LoVo (cell line): ENCODE results near the gene GLB1L3.
"Not testable (repeated sequence)": the region's sequence is repeated elsewhere in the genome, so short reads cannot be mapped to it uniquely, and the experiment has no call there.

ENCODE experiments used
- DNase-seq: peaks from one replicate; pipeline ENCODE4 v3.0.0-alpha.2; 2016; ENCODE audit warnings: low spot score

Gene GLB1L3

DNA sequence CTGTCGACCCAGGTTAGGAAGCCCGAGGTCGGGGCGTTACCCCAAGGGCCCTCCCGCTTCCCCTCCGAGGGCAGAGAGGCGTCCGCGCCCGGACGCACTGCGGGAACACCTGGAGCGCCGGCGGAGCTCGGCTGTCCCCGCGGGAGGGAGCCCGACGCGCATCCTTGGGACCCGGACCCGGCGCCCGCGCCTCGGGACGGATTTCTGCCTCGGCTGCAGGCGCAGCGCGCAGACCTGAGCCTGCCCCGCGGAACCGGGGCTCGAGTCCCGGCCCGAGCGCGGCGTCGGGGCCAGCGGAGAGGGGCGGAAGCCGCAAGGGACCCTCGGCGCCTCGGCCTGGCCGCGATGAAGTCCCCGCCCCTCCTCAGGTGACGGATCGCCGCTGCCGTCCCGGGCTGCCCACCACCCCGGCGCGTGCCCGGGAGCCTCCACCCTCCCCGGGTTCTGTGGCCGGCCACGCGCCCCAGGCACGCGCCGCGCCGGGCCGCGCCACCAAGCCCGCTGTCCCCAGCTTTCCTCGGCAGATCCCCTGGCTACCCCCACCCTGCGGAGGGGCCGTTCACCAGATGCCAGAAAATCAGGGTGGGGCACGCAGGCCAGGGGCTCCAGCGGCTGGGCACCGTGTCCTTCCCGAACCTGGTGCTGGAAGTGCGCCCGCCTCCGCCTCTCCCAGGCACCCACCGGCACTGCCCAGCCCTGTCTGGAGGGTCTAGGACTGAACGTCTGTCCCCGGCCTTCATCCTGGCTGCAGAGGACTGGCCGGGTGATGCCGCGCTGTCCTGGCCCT lies 410 bp downstream of the GLB1L3 start:
- DNase-seq: no peak

DNA sequence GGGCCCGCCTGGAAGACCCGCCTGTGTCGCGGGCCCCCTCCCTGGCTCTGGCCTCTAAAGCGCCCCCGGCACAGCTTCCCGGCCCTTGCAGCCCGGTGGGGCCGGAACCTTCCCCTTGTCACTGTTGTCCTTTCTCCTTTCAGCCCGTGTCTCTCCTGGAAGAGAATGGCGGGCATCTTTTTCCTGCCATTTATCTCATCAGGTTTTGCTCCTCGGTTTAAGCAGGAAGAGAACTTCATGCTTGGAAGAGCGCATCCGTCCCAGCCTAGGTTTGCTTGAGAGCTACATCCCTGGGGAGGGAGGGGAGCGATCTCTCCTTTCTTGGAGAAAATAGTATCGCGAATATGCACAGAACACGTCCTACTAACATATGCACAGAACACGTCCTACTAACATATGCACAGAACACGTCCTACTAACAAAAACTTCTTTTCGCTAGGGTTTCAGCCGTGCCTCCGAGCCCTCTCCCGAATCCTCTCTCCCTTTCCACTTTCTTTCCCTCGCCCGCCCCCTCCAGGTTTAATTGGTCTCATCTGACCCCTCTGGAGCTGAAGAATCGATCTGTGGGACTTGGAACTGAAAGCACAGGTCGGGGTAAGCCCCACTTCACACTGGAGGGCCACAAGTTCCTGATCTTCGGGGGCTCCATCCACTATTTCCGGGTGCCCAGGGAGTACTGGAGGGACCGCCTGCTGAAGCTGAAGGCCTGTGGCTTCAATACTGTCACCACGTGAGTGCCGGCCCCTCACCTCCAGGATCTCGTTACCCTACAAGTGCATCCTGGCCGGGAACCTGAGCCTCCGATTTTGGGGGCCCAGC lies 1.2 kb downstream of the GLB1L3 start:
- no peak for DNase-seq

DNA sequence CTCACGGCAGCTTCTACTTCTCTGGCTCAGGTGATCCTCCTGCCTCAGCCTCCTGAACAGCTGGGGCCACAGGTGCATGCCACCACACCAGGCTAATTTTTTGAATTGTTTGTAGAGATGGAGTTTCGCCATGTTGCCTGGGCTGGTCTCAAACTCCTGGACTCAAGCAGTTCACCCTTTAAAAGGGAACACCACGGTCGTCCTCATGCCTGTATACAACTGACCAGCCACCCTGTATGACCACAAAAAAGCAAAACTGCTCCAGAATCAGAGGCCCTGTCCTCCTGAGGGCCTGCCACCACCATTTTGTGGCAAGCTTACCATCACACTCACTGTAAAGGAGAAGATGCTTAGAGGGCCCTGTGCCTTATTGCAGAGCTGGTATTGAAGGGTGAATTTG lies 2.2 kb downstream of the GLB1L3 start:
- no peak for DNase-seq

DNA sequence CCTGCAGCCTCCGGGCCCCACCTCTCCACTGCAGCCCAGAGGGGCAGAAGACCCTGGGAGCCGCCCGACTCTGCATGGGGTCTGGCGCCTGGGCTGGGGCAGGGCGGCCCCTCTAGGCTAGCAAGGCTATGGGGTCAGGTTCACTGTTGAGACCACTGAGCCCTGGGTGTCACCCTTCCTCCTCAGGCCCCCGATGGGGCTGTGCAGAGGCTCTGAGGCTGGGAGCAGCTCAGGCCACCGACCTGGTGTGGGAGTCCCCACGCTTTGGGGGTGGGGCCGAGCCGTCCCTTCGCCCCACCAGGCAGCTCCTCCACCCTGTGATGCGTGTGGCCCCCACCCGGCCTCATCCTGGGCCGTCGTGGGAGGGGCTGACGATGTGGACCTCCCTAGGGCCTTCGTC lies 5.5 kb downstream of the GLB1L3 start:
- DNase-seq: not testable (repeated sequence)

DNA sequence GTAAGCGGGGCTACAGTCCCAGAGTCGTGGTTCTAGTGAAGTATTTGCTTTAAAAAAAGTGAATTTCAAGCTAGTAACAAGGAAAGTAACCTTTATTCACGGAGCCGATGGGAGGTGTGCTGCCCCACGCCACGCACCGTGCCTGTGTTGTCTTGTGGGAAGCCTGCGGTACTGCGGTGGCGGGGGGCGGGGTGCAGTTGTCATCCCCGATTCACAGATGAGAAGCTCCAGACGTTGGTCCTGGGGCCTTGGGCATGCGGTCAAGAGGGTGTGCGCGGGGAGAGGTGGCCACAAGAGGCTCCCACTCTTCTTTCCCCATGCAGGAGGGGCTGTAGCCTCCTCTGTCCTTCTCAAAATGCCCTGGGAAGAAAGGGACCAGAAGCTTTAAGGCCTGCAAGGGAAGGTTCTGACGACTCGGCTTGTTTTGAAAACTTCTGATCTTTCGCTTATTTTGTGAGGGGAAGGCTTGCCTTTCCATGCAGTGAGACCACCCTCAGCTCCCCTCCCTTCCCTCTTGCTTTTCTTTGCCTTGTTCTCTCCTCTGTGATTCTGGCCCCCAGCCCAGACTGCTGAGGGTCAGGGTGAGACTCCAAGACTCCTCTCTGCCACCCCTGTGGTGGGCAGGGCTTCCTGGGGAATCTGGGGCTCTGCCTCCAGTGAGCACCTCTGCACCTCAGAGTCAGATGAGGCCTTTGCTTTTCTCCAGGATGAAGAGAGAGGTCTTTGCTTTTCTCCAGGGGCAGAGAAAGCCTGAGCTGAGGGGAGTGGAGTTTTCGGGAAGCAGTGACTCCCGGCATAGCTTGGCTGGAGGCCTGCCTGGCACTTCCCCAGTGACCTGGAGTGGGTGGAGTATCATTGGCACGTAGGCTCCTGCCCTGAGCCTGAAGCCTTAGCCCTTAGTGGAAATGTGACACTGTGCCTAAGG lies 6.2 kb downstream of the GLB1L3 start:
- no peak for DNase-seq

DNA sequence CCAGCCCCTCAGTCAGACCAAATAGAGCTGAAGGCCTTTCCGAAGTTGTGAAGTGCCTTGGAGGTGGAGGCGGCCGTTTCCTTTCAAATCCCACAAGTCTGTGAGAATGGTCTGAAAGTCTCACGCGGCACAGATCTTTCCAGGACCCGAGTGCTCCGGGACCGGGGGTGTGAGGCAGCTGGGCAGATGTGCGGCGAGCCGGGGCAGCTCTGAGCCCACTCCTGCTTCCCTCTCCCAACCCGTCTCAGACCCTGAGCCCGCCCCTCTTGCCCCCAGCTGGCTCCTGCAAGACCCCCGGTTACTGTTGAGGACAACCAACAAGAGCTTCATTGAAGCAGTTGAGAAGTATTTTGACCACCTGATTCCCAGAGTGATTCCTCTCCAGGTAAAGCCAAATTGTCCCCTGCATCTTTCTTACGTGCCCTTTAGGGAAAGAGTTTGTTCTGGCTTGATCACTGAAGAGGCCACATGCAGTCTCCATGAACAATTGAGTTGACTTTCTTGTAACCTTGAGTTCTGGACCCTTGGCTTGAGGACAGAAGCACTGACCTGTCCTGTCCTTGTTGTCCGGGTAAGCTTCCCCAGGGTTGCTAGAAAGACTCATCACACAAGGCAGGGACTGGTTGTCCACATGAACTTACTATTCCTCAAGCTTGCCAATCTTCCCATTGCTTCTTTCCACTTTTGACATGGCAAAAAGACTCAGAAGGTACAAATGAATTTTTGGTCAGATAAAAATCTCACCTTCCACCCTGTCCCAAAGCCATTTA lies 7.5 kb downstream of the GLB1L3 start:
- DNase-seq: no peak

DNA sequence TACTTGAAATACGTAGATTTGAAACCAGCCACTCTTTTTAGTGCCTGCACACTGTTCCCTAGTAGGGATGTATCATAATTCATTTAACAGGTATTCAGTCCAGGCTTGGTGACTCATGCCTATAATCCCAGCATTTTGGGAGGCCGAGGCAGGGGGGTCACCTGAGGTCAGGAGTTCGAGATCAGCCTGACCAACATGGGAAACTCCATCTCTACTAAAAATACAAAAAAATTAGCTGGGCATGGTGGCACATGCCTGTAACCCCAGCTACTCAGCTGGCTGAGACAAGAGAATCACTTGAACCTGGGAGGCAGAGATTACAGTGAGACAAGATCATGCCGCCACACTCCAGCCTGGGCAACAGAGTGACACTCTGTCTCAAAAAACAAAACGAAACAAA lies 8.2 kb downstream of the GLB1L3 start:
- DNase-seq: not testable (repeated sequence)

DNA sequence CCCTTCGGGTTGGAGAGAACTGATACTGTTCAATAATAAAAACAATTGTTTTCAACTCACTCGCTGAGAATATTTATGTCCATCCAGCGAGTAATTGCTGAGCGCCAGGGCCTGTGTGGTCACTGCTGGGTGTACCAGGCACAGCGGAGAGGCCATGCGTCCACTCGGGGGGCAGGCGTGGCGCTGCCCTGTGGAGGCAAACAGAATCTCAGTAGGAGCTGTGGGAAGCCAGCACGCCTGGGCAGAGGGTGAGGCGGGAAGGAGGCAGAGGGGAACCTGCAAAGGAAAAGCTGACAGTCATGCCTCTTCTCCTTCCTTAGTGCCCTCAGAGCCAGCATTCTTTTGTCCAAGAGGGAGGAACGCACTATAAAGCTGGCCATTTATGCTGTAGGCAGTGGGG lies 11.4 kb downstream of the GLB1L3 start:
- no peak for DNase-seq

DNA sequence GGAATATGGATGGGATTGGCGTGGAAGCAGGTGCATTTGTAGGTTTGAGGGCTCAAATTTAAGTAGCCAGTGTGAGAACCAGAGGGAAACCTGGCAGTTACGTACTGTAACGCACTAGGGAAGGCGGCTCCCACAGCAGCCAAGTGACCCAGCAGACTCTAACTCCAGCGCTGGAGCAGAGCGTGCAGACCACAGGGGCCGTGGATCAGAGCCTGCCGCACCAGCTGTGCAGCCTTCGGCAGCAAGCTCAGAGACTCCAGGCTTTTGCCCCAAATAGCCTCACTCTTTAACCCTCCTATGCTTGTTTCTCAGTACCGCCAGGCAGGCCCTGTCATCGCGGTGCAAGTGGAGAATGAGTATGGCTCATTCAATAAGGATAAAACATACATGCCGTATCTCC lies 12.3 kb downstream of the GLB1L3 start:
- DNase-seq: no peak

DNA sequence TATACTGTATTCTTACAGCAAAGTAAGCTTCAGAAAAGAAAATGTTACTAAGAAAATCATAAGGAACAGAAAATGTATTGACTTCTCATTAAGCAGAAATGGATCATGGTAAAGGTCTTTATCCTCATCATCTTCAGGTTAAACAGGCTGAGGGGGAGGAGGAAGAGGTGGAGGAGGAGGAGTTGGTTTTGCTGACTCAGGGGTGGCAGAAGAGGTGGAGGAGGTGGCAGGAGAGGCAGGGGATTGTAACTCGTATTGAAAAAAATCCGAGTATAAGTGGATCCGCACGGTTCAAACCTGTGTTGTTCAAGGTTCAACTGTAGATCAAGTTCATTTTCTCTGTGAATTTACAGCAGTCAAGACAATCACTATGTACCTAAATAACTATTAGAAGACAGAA lies 13.0 kb downstream of the GLB1L3 start:
- DNase-seq: no peak

DNA sequence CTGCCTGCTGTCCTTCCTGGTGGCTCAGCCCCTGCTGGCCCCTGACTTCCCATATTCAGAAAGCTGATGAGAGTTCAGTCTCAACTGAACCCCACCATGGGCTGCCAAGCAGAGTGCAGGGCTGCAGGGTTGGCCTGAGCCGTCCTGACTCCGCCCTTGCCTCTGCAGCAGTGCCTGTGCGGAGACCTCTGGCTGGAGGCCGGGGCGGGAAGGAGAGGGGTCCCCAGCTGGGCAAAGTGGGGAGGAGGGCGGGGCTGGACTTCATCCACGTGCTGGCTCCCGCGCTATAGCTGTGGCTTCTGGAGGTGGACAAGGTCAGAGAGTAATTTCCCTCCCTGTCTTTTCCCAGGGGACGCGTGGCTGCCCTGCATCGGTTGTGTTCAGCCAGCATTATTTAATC lies 13.6 kb downstream of the GLB1L3 start:
- DNase-seq: no peak

DNA sequence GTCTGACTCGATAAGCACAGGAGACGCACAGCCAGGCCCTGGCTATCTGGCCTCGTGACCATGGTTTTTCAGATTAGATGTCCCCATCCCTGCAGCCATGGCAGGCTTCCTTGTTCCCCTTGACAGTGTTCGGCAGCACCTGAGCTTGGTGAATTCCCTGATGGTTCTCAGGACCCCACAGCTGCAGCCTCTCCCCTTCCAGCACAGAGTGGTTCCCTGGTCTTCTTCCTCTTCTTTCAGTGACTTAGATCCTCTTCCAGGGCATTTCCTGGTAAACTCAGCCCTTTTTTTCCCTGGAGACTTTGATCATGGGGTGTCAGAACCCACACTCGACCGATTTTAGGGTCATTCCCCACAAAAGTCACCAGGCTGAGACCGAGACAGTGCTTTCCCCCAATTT lies 14.5 kb downstream of the GLB1L3 start:
- DNase-seq: no peak

DNA sequence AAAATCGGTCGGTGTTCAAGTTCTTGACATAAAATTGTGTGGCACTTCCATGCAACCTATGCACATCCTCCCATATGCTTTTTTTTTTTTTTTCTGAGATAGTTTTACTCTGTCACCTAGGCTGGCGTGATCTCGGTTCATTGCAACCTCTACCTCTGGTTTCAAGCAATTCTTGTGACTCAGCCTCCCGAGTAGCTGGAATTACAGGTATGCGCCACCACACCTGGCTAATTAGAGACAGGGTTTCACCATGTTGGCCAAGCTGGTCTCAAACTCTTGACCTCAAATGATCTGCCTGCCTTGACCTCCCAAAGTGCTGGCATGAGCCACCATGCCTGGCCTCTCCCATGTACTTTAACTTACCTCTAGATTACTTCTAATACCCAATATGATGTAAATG lies 15.0 kb downstream of the GLB1L3 start:
- DNase-seq: no peak

DNA sequence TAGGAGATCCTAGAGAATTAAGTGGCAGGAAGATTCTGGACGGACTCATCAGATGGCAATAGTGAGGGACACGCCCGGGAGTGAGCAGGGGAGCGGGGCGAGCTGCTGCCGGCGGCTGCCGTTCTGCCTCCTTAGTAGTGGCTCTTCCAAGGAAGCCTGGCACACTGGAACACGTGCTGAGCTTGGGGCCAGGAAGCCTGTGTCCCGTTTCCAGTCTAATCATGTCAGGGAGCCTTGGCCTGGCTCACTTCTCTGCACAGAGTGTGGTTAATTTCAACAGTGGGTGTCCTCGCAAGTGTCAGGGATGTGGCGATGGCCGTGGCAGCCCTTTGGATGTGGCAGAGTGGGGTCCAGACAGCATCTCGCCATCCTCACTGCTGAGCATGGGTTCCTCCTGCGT lies 16.5 kb downstream of the GLB1L3 start:
- no peak for DNase-seq

DNA sequence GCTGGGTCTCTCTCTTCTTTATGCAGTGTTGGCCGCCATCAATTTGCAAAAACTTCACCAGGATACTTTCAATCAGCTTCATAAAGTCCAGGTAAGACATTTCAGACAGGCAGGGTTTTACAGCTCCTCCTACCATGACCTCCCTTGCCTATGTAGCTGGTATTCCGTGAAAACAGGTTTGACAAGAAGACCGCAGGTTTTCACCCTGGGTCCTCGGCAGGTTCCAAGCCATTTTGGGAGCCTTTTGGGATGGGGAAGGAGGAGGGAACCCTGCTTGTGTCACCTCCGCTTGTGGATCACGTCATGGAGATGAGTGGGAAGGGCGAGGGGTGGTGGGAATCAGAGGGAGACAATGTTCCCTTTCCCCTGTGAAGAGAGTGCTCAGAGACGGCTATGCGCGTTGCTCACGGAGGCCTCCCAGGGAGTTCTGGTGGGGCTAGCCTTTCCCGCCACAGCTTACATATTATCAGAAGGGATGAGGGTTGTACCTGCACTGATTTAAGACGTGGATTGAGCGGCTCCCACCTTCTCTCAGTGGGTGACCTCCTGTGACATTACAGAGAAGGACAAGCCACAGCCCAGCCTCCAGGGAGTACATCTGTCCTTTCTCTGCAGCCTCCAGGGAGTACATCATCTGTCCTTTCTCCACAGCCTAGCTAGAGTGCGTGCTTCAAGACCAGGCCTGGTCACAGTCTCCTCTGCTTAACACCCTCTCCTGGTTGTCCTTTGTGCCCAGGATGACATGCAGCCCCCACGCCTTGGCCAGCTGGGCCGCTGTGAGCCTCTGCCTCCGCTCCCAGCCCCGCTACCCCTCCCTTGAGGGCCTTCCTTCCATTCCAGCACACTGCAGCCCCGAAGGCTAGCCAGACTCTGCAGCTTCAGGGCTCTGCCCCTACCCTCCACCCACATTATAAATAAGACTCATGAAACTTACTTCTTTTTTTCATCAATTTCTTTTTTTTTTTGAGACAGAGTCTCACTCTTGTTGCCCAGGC lies 17.2 kb downstream of the GLB1L3 start:
- DNase-seq: no peak

DNA sequence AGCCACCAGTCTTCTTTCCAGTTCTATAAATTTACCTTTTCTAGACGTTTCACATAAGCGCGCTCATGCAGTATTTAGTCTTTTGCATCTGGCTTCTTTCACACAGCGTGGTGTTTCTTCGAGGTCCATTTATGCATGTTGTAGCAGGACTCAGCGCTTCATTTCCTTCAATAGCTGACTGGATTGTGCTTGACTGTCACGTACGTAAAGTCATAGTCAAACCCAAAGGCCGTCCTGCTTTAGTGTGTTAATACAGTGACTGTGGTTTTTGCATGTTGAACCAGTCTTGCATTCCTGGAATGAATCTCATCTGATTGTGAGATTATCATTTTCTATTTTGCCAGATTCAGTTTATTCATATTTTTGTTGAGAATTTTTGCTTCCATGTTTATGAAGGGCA lies 18.5 kb downstream of the GLB1L3 start:
- no peak for DNase-seq

DNA sequence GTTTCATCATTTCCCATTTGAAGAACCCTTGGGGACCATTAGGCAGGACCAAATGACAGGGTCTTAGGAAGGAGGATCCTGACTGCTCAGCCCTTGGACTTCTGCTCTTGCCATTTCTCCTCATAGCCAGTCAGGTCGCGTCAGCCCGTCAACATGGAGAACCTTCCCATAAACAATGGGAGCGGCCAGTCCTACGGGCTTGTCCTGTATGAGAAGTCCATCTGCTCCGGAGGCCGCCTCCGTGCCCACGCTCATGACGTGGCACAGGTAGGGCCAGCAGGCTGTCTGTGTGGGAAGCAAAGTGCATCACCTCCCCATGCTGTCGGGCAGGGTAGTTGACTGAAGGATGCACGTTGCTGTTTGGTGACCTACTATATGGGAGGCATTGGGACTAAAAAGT lies 36.0 kb downstream of the GLB1L3 start:
- no peak for DNase-seq

DNA sequence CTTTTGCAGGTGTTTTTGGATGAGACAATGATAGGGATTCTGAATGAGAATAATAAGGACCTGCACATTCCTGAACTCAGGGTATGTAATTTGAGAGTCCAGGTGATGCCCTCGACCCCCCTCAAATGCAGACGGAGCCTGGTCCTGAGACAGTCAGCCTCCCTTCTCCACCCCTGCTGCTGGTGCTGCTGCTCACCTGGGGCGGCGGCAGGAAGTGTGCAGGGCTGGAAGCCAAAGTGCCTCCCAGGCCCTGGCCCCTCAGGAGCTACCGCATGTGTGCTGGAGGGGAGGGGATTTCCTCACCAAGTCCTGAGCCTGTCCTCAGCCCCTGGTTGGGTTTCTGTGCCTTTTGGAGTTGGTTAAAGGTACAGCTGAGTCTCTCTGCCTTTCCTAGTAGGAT lies 36.6 kb downstream of the GLB1L3 start:
- DNase-seq: no peak

DNA sequence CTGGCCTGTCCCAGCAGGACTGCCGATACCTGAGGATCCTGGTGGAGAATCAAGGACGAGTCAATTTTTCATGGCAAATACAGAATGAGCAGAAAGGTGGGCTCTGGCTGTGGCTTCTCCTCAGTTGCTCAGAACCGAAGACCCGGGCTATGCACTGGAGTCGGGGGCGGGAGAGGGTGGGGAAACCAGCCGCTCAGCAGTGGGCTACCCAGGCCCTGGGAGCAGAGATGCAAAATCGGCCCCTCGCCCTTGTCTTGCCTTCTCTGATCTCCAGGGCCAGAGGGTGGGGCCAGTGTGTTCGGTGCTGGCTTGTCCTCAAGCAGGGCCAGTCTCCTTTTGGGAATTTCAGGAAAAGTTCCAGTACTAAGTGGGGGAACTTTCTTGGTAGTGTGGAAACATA lies 37.2 kb downstream of the GLB1L3 start:
- DNase-seq: no peak

DNA sequence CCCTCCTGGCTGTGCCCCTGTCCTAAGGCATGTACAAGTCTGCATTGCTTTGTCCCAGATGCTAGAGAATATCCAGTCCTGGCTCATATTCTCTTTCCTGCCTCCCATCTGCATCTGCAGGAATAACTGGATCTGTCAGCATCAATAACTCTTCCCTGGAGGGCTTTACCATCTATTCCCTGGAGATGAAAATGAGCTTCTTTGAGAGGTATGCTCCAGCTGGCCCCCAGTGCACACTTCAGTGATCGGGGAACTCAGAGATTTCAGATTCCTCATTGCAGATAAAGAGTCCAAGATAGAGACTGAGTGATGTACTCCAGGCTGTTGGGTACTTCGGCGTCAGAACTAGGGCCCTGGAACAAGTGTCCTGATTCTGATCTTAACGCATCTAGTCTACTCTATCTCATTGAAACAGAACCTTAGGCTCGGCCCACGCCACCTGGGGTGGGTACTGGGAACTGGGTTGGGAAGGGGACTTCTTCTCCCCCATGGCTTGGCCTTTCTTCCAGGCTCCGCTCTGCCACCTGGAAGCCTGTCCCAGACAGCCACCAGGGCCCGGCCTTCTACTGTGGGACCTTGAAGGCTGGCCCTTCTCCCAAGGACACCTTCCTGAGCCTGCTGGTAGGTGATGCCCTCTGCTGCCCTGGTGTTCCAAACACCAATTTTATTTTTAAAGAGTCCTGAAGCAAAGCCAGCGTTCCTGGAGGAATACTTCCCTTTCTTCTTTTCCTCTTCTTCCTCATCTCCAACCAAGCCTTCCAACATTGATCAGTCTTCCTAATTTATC lies 37.8 kb downstream of the GLB1L3 start:
- no peak for DNase-seq
